ENCODE data around the gene MRPL23.

The MRPL23 gene

DNA sequence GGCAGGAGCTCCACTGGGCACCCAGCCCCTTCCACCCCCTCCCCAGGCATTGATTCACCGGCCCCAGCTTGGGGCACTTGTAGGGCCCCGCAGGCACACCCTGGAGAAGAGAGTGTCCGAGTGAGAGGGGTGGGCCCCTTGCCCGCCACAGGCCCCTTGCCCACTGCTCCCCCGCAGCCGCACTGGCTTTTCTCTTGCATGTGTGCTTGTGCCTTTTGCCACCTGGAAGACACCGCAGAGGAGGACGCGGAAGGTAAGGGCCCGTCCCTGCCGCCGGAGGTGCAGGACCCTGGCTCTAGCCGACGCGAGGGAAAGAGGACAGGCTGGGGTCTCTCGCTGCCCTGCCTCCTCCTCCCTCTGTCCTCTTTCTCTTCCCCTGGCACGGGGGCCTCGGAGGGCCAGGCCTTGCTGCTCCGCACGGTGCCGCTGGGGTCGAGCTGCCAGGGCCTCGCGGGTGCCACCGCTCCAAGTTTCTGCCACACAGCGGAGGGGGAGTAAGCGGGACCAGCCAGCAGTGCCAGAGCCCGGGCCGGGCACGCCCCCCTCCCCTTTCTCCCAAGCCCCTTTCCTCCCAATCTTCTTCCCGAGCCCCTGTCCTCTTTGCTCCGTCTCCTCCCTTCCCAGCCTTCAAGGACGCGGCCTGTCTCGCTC lies 18.1 kb upstream of the MRPL23 start:
- no peak overlapping the region for H3K27ac ChIP-seq (ENCODE audit: low read depth, low read length)
- no peaks in the 10 kb centered on the region for H3K79me2 ChIP-seq (ENCODE audit: control insufficient read depth, insufficient read depth, low read length, unreplicated experiment)
- peaks cover 8% of the 10 kb centered on the region for H3K4me1 ChIP-seq (ENCODE audit: control insufficient read depth, insufficient read depth, low read length, unreplicated experiment)
- H3K27me3 ChIP-seq (ENCODE audit: insufficient read depth, low read length): 0 out of 2 replicates have a peak, but pooled peaks cover under 1% of the 10 kb centered on the region
- no peak overlapping the region for H3K4me3 ChIP-seq (ENCODE audit: low read depth, low read length)
- no peak overlapping the region for H2AFZ ChIP-seq (ENCODE audit: low read length, unreplicated experiment)
- H3K36me3 ChIP-seq (ENCODE audit: insufficient read depth, low read length): no peaks in the 10 kb centered on the region

DNA sequence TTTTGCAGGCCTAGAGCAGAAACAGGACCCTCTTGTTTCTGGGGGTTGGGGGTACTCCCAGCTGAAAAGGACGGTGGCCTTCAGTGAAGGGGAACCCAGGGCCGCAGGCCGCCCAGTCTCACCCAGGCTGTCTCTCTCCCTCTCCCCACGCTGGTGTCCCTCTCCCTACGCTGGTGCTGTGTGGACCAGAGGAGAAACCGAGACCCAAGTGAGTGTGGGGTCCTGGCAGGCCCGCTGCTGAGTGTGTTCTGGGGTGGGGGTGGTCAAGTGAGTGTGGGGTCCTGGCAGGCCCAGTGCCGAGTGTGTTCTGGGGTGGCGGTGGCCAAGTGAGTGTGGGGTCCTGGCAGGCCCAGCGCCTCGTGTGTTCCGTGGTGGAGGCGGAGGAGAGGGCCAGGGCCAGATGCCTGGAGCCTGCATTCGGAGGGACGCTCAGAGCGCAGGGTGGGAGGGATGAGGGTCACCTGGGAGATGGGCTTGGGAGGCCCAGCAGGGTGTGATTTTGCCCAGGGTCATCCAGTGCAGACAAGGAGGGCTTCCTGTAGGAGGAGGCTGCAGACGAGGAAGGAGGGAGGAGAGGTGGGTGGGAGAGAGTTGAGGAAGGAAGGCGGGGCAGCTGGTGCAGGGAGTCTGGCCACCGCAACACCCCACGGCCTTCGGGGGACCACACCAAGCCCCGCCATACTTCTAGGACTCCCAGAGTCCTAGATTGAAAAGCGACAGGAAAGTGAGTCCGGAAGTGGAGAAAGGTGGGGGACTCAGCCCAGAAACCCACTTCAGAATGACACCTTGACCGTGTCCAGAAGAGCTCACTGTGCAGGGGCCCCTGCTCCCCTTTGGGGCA lies 17.3 kb upstream of the MRPL23 start:
- peaks cover 6% of the 10 kb centered on the region; the same call in 1 of the 2 replicates for H3K27me3 ChIP-seq (ENCODE audit: insufficient read depth, low read length)
- H3K36me3 ChIP-seq (ENCODE audit: insufficient read depth, low read length): no peaks in the 10 kb centered on the region
- H3K79me2 ChIP-seq (ENCODE audit: control insufficient read depth, insufficient read depth, low read length, unreplicated experiment): no peaks in the 10 kb centered on the region
- no peak overlapping the region for H3K27ac ChIP-seq (ENCODE audit: low read depth, low read length)
- peaks cover 8% of the 10 kb centered on the region for H3K4me1 ChIP-seq (ENCODE audit: control insufficient read depth, insufficient read depth, low read length, unreplicated experiment)
- no peak overlapping the region for H2AFZ ChIP-seq (ENCODE audit: low read length, unreplicated experiment)
- H3K4me3 ChIP-seq (ENCODE audit: low read depth, low read length): no peak overlapping the region

DNA sequence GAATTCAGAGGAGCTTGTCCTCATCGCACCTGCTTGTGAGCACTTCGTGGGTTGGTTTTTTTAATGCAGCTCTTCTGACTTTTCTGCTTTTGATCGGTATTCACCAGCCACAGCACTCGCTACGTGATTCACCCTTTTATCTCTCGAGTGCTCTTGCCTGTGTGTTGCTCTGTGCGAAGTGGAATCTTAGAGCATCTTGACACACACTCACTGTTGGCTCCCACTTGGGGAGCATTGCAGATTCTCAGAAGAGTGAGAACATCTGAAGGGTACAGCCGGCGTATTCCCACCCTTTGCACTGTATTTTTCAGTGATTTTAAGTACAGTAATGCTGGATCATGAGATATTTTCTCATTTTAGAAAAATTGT lies 16.7 kb upstream of the MRPL23 start:
- Histone ChIP-seq H3K4me1 (ENCODE audit: control insufficient read depth, insufficient read depth, low read length, unreplicated experiment) (peaks cover 8% of the 10 kb centered on the region), H3K79me2 (ENCODE audit: control insufficient read depth, insufficient read depth, low read length, unreplicated experiment) (no peaks in the 10 kb centered on the region), H3K27me3 (ENCODE audit: insufficient read depth, low read length) (peaks cover 6% of the 10 kb centered on the region; the same call in 1 of the 2 replicates), H3K36me3 (ENCODE audit: insufficient read depth, low read length) (no peaks in the 10 kb centered on the region), H3K4me3 (ENCODE audit: low read depth, low read length) (no peak overlapping the region), H2AFZ (ENCODE audit: low read length, unreplicated experiment) (no peak overlapping the region), H3K27ac (ENCODE audit: low read depth, low read length) (no peak overlapping the region)

DNA sequence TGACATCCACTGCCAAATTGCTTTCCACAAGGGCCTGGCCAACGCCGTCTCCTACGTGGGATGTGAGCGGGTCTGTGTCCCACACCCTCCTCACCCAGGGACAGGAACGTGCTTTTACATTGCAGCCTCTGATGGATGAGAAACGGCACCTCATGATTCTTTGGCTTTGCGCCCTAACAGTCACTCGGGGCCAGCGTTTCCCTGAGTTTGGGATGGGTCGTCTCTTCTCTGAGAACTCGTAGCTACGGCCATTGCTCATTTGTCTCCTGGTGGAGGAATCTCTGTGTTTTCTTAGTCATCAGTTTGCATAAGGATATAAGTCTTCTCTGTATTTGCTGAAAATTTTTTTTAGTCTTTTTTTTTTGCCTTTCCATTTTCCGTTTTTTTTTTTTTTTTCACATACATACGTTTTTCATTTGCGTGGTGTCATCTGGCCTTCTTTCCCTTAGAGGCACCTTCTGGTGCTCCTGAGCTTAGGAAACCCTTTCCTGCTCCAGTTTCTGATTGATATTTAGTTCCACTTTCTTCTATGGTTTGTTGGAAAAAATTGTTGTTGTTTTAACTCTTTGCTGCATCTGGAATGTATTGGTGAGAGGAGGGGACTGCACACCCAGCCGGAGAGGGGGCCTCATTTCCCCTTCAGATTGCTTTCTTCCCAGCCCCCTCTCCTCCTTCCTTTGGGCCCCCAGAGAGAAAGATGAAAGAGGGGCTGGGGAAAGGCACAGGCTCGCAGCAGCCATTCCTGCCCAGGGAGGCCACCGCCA lies 15.6 kb upstream of the MRPL23 start:
- Histone ChIP-seq H3K27me3 (ENCODE audit: insufficient read depth, low read length) (peaks cover 6% of the 10 kb centered on the region; the same call in 1 of the 2 replicates), H3K4me3 (ENCODE audit: low read depth, low read length) (peak overlapping the region; percentile 31), H3K36me3 (ENCODE audit: insufficient read depth, low read length) (no peaks in the 10 kb centered on the region), H3K79me2 (ENCODE audit: control insufficient read depth, insufficient read depth, low read length, unreplicated experiment) (no peaks in the 10 kb centered on the region), H2AFZ (ENCODE audit: low read length, unreplicated experiment) (peak overlapping the region; percentile 59), H3K27ac (ENCODE audit: low read depth, low read length) (no peak overlapping the region), H3K4me1 (ENCODE audit: control insufficient read depth, insufficient read depth, low read length, unreplicated experiment) (peaks cover 8% of the 10 kb centered on the region)

GRCh38 chr11:1932105-1932480 lies 15.0 kb upstream of the MRPL23 start:
- Histone ChIP-seq H3K36me3 (ENCODE audit: insufficient read depth, low read length) (no peaks in the 10 kb centered on the region), H3K27me3 (ENCODE audit: insufficient read depth, low read length) (peaks cover 6% of the 10 kb centered on the region; the same call in 1 of the 2 replicates), H3K4me1 (ENCODE audit: control insufficient read depth, insufficient read depth, low read length, unreplicated experiment) (peaks cover 8% of the 10 kb centered on the region), H2AFZ (ENCODE audit: low read length, unreplicated experiment) (no peak overlapping the region), H3K79me2 (ENCODE audit: control insufficient read depth, insufficient read depth, low read length, unreplicated experiment) (no peaks in the 10 kb centered on the region), H3K4me3 (ENCODE audit: low read depth, low read length) (no peak overlapping the region), H3K27ac (ENCODE audit: low read depth, low read length) (no peak overlapping the region)

DNA sequence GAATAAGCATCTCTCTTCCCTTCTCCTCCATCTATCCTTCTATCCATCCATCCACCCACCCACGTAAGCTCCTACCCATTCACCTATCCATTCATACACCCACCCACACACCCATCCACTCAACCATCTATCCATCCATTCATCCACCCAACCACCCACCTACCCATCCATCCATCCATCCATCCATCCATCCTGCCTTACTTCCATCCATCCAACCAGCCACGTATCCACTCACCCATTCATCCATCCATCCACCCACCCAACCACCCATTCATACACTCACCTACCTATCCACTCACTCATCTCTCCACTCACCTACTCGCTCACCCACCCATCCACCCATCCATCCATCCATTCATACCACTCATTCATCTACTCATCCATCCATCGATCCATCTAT lies 14.5 kb upstream of the MRPL23 start:
- Histone ChIP-seq H3K4me1 (ENCODE audit: control insufficient read depth, insufficient read depth, low read length, unreplicated experiment) (peaks cover 8% of the 10 kb centered on the region), H3K4me3 (ENCODE audit: low read depth, low read length) (no peak overlapping the region), H3K27ac (ENCODE audit: low read depth, low read length) (no peak overlapping the region), H2AFZ (ENCODE audit: low read length, unreplicated experiment) (no peak overlapping the region), H3K36me3 (ENCODE audit: insufficient read depth, low read length) (no peaks in the 10 kb centered on the region), H3K79me2 (ENCODE audit: control insufficient read depth, insufficient read depth, low read length, unreplicated experiment) (no peaks in the 10 kb centered on the region), H3K27me3 (ENCODE audit: insufficient read depth, low read length) (peaks cover 6% of the 10 kb centered on the region; the same call in 1 of the 2 replicates)

DNA sequence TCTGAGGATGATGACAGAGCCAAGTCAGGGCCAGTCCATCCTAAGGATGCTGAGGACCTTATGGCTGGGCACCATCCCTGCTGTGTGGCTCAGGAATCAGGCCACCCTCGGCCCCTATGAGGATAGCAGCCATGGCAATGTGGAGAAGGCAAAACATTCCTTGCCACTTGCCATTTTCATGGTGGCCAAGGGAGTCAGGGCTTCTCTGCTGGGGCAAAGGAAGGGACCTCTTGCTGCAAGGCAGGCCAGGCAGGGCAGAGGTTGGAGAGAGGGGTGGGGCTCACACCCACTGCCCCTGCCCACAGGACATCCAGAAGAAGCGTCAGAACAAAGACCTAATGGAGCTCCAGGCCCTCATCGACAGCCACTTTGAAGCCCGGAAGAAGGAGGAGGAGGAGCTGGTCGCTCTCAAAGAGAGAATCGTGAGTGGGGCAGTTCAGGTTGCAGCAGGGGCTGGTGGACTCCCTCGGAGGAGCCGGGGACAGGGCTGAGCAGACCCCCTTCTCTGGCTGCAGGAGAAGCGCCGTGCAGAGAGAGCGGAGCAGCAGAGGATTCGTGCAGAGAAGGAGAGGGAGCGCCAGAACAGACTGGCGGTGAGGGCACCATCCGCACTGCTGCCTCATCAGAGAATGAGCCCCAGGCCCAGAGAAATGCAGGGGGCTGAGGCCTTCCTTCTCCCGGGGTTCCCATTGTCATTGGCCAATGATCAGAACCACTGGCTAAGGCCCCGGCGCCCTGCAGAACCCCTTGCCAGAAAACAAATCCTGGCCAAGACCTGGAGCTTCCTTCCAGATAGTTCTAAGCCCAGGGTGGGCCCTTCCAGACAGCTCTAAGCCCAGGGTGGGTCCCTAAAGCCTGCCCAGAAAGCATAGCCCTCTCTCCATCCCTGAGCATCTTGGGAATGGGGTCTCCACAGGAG lies 13.5 kb upstream of the MRPL23 start:
- Histone ChIP-seq H3K27ac (ENCODE audit: low read depth, low read length) (no peak overlapping the region), H3K27me3 (ENCODE audit: insufficient read depth, low read length) (peaks cover 6% of the 10 kb centered on the region; the same call in 1 of the 2 replicates)

GRCh38 chr11:1934335-1935155 lies 12.6 kb upstream of the MRPL23 start:
- no peaks in the 10 kb centered on the region for H3K79me2 ChIP-seq (ENCODE audit: control insufficient read depth, insufficient read depth, low read length, unreplicated experiment)
- H3K36me3 ChIP-seq (ENCODE audit: insufficient read depth, low read length): no peaks in the 10 kb centered on the region
- H3K27me3 ChIP-seq (ENCODE audit: insufficient read depth, low read length): peaks cover 6% of the 10 kb centered on the region; the same call in 1 of the 2 replicates
- H3K4me1 ChIP-seq (ENCODE audit: control insufficient read depth, insufficient read depth, low read length, unreplicated experiment): peaks cover 8% of the 10 kb centered on the region
- no peak overlapping the region for H3K4me3 ChIP-seq (ENCODE audit: low read depth, low read length)
- no peak overlapping the region for H2AFZ ChIP-seq (ENCODE audit: low read length, unreplicated experiment)
- H3K27ac ChIP-seq (ENCODE audit: low read depth, low read length): no peak overlapping the region

More for the DNA sequence above, 13.5 kb upstream of the MRPL23 start:
- no peaks in the 10 kb centered on the region for H3K79me2 ChIP-seq (ENCODE audit: control insufficient read depth, insufficient read depth, low read length, unreplicated experiment)
- H3K4me1 ChIP-seq (ENCODE audit: control insufficient read depth, insufficient read depth, low read length, unreplicated experiment): peaks cover 8% of the 10 kb centered on the region
- H3K4me3 ChIP-seq (ENCODE audit: low read depth, low read length): no peak overlapping the region
- H2AFZ ChIP-seq (ENCODE audit: low read length, unreplicated experiment): no peak overlapping the region
- H3K36me3 ChIP-seq (ENCODE audit: insufficient read depth, low read length): no peaks in the 10 kb centered on the region

DNA sequence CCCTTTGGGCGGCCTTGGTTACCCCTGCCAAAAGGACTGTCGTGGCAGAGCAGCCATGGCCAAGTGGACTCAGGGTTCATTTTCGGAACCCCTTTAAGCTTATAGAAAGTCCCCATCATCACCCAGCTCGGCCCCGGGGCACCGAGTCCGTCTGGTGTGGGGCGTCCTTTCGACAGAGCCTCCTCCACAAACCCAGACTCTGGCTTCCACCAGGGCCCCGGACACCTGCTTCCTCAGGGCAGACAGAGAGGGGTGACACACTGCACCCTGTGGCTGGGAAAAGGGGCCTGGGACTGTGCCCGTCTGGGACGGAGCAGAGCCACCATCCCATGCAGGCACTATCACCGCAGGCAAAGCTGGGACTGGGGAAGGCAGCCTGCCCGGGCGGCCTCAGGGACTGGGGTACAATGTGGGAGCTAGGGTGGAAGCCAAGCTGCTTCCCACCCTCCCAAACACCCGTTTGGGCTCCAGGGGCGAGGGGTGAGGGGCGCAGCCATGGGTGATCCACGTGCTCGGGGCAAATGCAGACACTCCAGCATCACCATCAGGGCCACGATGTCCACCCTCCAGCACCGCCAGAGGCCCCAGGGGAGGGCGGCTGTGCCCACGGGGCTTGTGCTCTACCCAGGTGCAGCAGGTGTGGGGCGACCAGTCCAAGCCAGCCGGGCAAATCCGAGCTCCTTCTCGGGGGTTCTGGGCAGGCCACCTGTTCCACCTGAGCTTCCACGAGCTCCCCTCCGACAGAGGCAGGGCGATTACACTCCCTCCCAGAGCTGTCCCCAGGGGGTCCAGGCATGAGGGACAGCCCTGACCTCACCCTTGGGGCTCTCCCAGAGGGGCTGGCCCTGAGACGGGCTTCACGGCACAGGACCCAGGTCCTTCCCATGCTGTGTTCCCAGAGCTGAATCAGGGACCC lies 11.7 kb upstream of the MRPL23 start:
- no peak overlapping the region for H2AFZ ChIP-seq (ENCODE audit: low read length, unreplicated experiment)
- H3K79me2 ChIP-seq (ENCODE audit: control insufficient read depth, insufficient read depth, low read length, unreplicated experiment): no peaks in the 10 kb centered on the region
- H3K27ac ChIP-seq (ENCODE audit: low read depth, low read length): no peak overlapping the region
- H3K4me3 ChIP-seq (ENCODE audit: low read depth, low read length): no peak overlapping the region
- peaks cover 8% of the 10 kb centered on the region for H3K4me1 ChIP-seq (ENCODE audit: control insufficient read depth, insufficient read depth, low read length, unreplicated experiment)
- peaks cover 6% of the 10 kb centered on the region; the same call in 1 of the 2 replicates for H3K27me3 ChIP-seq (ENCODE audit: insufficient read depth, low read length)
- no peaks in the 10 kb centered on the region for H3K36me3 ChIP-seq (ENCODE audit: insufficient read depth, low read length)

Measured in ACC112 (cell line).